Measurements from ENCODE around the gene HDAC8. TPM values are rescaled to one million over a fixed set of nuclear protein-coding genes. Genes with fewer than 3 reads are reported as not detected.

The HDAC8 gene
- total RNA-seq, 4 donors from 2014 or later = 9.0 to 18.1 (median 14.2) TPM

- DNase-seq (no peak), ATAC-seq (no peak)
- Histone ChIP-seq H3K4me1 (no peaks in the 10 kb centered on the region), H3K27me3 (peaks cover 0 to 21% (median 0%) of the 10 kb centered on the region in 3 donors), H3K9me3 (no peaks in the 10 kb centered on the region), H3K4me3 (no peak overlapping the region), H3K27ac (no peak overlapping the region), H3K36me3 (no peaks in the 10 kb centered on the region)
- intact Hi-C loops (cut with DNase I; ENCODE audit: low total_unique reads) (no loop called here), in situ Hi-C loops (cut with MboI; ENCODE audit: low sequenced_read_pairs in 4 of 4) (loop anchor here in 1 of 4 donors (25.0 kb wide), 1 partner anchor 242 kb away; no protein-coding TSS in a partner anchor)
- TF ChIP-seq, protein P1, sequence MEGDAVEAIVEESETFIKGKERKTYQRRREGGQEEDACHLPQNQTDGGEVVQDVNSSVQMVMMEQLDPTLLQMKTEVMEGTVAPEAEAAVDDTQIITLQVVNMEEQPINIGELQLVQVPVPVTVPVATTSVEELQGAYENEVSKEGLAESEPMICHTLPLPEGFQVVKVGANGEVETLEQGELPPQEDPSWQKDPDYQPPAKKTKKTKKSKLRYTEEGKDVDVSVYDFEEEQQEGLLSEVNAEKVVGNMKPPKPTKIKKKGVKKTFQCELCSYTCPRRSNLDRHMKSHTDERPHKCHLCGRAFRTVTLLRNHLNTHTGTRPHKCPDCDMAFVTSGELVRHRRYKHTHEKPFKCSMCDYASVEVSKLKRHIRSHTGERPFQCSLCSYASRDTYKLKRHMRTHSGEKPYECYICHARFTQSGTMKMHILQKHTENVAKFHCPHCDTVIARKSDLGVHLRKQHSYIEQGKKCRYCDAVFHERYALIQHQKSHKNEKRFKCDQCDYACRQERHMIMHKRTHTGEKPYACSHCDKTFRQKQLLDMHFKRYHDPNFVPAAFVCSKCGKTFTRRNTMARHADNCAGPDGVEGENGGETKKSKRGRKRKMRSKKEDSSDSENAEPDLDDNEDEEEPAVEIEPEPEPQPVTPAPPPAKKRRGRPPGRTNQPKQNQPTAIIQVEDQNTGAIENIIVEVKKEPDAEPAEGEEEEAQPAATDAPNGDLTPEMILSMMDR (IDR thresholded peaks at IDR 0.05 in 4 of 5, conservative IDR thresholded peaks at IDR 0.05 in 1 of 5) = no peak
- TF ChIP-seq POLR2A (IDR thresholded peaks at IDR 0.05) = no peak
These were observed 276.9 kb downstream of the HDAC8 start for GRCh38 chrX:72295745-72296144.

GRCh38 chrX:72294497-72294896, 278.1 kb downstream of the HDAC8 start:
- DNase-seq (no peak), ATAC-seq (no peak)
- TF ChIP-seq POLR2A (IDR thresholded peaks at IDR 0.05) = no peak
- TF ChIP-seq, protein P1 (IDR thresholded peaks at IDR 0.05 in 4 of 5, conservative IDR thresholded peaks at IDR 0.05 in 1 of 5) = no peak
- no peaks in the 10 kb centered on the region for H3K36me3 ChIP-seq
- in situ Hi-C loops (cut with MboI; ENCODE audit: low sequenced_read_pairs in 4 of 4) = loop anchor here in 1 of 4 donors (25.0 kb wide), 1 partner anchor 243 kb away; no protein-coding TSS in a partner anchor
- H3K4me3 ChIP-seq = no peak overlapping the region
- H3K9me3 ChIP-seq = no peaks in the 10 kb centered on the region
- intact Hi-C loops (cut with DNase I; ENCODE audit: low total_unique reads) = no loop called here
- peaks cover 0 to 21% (median 0%) of the 10 kb centered on the region in 3 donors for H3K27me3 ChIP-seq
- H3K4me1 ChIP-seq = no peaks in the 10 kb centered on the region
- H3K27ac ChIP-seq = no peak overlapping the region

- intact Hi-C loops (cut with DNase I; ENCODE audit: low total_unique reads) = no loop called here
- no peaks in the 10 kb centered on the region for H3K27me3 ChIP-seq
- no peak overlapping the region for H3K4me3 ChIP-seq
- TF ChIP-seq, protein P1 (IDR thresholded peaks at IDR 0.05 in 4 of 5, conservative IDR thresholded peaks at IDR 0.05 in 1 of 5) = no peak
- TF ChIP-seq POLR2A (IDR thresholded peaks at IDR 0.05) = no peak
- H3K36me3 ChIP-seq = no peaks in the 10 kb centered on the region
- no peaks in the 10 kb centered on the region for H3K4me1 ChIP-seq
- in situ Hi-C loops (cut with MboI; ENCODE audit: low sequenced_read_pairs in 4 of 4) = loop anchor here in 1 of 4 donors (25.0 kb wide), 1 partner anchor 255 kb away; no protein-coding TSS in a partner anchor
- no peak overlapping the region for H3K27ac ChIP-seq
- DNase-seq (no peak), ATAC-seq (no peak)
- H3K9me3 ChIP-seq = no peaks in the 10 kb centered on the region
These were observed 290.3 kb downstream of the HDAC8 start for GRCh38 chrX:72282302-72282701.

DNA sequence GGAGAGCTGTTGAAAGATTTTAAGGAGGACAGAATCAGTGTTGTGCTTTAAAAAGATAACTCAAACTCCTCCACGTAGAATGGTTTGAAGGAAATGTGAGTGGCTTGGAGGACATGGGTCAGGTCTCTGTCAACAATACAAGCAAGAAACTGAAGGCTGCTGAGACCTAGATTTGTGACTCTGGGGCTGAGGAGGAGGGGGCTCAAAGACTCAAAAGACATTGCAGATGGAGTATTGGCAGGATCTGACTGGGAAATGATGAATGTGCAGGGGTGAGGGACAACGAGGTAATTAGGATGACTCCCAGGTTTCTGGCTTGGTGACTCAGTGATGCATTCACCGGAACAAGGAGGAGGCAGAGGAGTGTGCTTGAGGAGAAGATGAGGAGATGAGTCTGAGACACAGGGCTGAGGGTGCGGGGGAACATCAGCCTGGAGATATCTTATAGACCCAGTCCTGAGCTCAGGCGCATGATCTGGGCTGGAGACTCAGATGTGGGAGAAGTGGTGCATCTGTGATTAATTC, 292.3 kb downstream of the HDAC8 start:
- intact Hi-C loops (cut with DNase I; ENCODE audit: low total_unique reads) (no loop called here), in situ Hi-C loops (cut with MboI; ENCODE audit: low sequenced_read_pairs in 4 of 4) (loop anchor here in 1 of 4 donors (25.0 kb wide), 1 partner anchor 257 kb away; no protein-coding TSS in a partner anchor)
- Histone ChIP-seq H3K4me3 (no peak overlapping the region), H3K36me3 (peaks cover 0 to 5% of the 10 kb centered on the region in 2 donors), H3K4me1 (peaks cover 6 to 8% of the 10 kb centered on the region in 2 donors), H3K9me3 (no peaks in the 10 kb centered on the region), H3K27me3 (no peaks in the 10 kb centered on the region), H3K27ac (no peak overlapping the region)
- ATAC-seq (no peak), DNase-seq (no peak)
- TF ChIP-seq, protein P1 (IDR thresholded peaks at IDR 0.05 in 4 of 5, conservative IDR thresholded peaks at IDR 0.05 in 1 of 5) = no peak
- TF ChIP-seq POLR2A (IDR thresholded peaks at IDR 0.05) = no peak

Other genes with a start within 250 kb of the HDAC8 start
- 100 to 1,000 TPM in 2 of 4 donors, 10 to 100 TPM in 2; 33.5 to 176 (median 107) TPM for gene PHKA1, start 141.5 kb upstream of the HDAC8 start, total RNA-seq
- not detected for gene DMRTC1B, start 204.0 kb upstream of the HDAC8 start, total RNA-seq
- not detected for gene FAM236B, start 209.8 kb upstream of the HDAC8 start, total RNA-seq
- not detected for gene FAM236D, start 235.4 kb upstream of the HDAC8 start, total RNA-seq

All from gastrocnemius medialis (tissue), 4 donors.